HTERT RPE-1 (cell line): ENCODE measurements around the gene NATD1.

Experiments used
- in situ Hi-C: fragments of 300-500 bp; cut with MboI; formaldehyde crosslinking; loops from 4 replicates; pipeline ENCODE4 v1.14.3; 2020; ENCODE audit warnings: low sequenced_read_pairs

The NATD1 gene

GRCh38 chr17:21275579-21276263 is 22.5 kb upstream of the NATD1 start:
- in situ Hi-C loops: no loop called here

DNA sequence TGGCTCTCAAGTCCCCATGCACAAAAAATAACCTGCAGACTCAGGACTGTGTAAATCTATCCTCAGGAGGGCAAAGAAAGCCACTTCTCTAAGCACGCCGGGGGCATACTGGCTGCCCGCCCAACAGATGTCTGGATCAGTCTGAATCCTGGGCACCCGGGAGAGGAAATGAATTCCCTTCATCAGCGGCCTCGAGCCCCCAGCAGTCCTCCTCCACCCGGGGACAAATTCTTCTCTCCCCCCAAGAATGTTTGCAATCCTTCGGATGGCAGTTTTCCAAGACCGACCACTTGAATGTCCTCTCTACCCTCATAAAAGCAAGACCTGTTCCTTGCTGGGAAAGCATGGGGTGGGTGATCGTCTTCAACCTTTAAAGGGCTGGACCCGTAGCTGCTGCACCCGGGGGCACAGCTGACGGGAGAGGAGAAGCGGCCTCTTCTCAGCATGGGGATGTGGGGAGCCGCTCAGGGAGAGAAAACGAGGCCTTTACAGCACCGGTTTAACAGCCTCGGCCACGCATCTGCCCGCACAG is 21.9 kb upstream of the NATD1 start:
- in situ Hi-C loops: no loop called here

GRCh38 chr17:21272881-21273792 is 19.9 kb upstream of the NATD1 start:
- in situ Hi-C loops: no loop called here

DNA sequence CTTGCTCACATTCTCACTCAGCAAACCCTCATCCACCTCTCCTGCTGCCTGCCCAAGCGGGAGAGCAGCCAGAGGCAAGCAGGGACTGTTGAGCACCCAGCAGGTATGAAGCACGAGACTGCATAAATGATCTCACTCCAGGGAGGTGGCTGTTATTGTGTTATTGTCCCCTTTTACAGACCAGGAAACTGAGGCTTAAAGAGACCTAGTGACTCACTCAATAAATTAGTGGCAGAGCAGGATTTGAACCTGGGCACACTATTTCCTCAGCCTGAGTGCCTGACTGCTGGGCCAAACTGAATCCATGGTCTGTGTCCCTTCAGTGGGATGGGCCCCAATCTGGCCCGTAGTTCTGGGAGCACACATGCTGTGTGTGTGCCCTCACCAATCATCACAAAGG is 19.0 kb upstream of the NATD1 start:
- in situ Hi-C loops: no loop called here

GRCh38 chr17:21271454-21272183 is 18.4 kb upstream of the NATD1 start:
- in situ Hi-C loops: no loop called here

DNA sequence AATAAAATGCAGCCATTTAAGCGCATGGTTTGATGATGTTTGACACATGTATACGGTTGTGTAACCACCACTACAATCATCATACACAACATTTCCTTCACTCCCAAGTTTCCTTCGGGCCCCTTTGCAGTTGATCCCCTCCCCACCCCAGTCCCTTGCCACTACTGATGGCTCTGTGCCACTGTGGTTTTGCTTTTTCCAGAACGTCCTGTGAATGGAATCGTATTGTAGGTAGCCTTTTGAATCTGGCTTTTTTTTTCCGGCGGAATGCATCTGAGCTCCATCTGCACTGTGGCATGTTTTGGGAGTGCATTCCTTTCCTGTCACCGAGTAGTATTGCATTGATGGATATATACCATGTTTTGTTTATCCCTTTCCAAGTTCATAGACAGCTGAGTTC is 16.2 kb upstream of the NATD1 start:
- in situ Hi-C loops: no loop called here

GRCh38 chr17:21268596-21269188 is 15.5 kb upstream of the NATD1 start:
- in situ Hi-C loops: no loop called here

DNA sequence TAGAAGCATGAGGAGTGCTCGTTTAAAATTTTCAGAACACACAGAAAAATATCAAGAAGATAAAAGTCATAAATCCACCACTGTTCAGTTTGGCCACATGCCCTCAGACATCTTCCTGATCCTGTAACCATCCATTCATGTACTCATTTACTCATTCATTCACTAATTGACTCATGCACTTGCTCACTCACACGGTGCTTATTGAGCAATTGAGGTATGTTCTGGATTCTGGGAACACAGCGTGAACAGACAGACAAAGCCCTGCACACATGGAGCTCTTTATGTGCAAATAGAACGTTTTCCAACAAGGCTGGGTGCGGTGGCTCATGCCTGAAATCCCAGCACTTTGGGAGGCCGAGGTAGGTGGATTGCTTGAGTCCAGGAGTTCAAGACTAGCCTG is 10.2 kb upstream of the NATD1 start:
- in situ Hi-C loops: no loop called here

GRCh38 chr17:21262259-21262993 is 9.2 kb upstream of the NATD1 start:
- in situ Hi-C loops: no loop called here

DNA sequence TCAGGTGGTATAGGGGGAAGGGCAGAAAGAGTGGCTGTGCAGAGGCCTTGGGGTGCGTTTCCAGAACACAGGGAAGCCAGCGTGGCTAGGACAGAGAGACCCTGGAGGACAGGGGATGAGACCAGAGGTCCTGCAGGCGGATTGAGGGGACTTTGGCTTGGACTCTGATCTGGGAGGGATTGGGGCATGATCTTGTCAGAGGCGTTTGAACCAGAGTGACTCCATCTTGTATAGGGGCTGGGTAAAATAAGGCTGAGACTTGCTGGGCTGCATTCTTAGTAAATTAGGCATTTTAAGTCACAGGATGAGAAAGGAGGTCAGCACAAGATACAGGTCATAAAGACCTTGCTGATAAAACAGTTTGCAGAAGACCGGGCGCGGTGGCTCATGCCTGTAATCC is 5.4 kb upstream of the NATD1 start:
- in situ Hi-C loops: no loop called here

DNA sequence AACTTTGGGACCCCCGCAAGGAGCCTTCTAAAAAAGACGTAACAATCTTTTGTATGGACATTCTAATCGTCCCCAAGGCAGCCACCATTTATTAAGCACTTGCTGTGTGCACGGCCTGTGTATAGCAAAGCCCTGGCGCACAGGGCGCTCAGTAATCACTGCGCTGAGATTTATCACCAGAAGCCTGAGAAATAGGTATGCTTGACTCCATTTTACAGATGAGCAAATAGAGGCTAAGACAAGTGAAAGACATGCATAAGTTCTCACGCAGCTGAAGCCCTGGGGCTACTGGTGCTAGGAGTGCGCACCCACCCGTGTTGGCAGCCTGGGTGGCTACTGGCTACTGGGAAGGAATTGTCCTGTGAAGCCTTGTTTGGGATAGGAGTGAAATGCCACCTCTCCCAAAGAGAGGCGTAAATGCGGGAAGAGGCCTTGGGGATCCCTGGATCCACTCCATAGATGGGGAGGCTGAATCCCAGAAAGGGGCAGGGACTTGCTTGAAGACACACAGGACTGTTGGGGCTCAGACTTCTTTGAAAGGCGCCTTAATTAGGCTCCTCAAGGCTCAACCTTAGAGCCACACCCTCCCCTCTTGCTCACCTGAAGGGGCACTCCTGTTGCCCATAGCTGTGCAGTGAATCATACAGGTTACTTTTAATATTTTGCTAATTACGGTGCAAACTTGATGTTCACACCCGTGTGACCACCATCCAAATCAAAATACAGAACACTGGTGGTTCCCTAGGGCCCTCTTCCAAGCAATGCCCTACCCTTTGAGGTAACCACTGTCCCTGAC is 634 bp upstream of the NATD1 start:
- in situ Hi-C loops: no loop called here

DNA sequence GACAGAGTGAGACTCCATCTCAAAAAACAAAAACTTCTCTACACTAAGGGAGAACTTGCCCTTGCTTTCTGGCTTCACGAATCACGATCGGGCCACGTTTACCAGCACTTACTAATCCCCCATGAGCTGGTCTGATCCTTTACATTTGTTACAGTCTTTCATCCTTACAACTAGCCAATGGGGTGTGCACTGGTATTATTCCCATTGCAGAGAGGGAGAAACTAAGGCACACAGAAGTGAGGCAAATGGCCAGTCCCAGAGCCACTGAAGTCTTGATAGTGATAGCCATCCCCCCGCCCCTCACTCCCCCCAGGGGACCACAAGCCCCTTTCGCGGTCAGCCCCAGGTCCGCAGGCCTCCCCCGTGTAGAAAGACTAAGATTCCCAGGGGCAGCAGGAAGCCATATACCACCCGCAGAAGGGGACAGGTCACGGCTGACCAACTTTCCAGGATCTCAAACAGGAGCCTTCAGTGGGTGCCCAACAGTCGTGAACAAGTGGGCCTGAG is 868 bp downstream of the NATD1 start:
- in situ Hi-C loops: no loop called here

- in situ Hi-C loops: no loop called here
Observed at GRCh38 chr17:21251337-21252010, 1.7 kb downstream of the NATD1 start.

DNA sequence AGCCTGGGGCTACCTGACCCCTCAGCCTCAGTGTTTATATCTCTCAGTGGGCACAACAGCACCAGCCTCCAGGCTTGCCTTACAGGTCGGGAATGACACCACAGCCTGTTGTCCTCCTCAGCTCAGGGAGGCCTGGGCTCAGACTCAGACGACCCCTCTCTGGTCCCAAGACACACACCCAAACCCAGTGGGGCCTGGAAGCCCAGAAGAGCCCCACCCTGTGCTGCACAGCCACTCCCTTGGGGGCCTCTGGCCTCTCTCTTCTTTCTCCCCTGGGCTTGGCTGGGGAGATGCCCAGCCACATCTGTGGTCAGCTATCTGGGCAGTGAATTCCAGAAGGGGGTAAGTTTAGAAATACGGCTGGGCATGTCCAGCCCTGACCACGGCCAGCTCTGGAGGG is 2.4 kb downstream of the NATD1 start:
- in situ Hi-C loops: no loop called here

DNA sequence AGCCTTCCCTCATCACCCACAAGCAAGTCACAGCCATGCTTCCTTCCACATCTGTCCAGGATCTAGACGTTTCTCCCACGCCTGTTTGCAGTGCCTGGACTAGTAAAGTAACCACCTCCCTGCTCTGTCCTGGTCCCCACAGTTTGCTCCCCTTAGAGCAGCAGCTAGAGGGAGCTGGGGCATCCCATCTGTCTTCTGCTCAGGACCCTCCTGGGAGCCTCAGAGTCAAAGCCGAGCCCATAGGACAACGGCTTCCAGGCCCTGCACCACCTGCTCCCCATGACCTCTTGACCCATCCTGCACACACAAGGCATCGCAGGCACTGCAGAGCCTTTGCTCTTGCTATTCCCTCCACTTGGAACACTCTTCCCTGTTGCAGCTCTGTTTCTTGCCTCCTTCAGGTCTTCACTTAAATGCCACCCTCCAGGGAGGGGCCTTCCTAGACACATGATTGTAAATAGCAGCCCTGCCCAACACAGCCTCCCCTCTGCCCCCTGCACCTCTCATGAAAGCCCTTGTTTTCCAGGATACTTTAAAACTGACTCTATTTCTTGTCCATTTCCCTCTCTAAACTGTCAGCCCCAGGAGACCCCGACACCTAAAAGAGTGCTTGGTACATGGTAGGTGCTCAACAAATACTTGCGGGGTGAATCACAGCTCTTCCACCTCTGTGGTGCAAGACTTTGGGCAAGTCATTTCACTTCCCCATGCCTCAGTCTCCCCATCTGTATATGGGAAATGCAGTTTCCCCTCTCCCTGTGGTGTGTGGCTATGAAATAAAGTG is 3.1 kb downstream of the NATD1 start:
- in situ Hi-C loops: no loop called here

DNA sequence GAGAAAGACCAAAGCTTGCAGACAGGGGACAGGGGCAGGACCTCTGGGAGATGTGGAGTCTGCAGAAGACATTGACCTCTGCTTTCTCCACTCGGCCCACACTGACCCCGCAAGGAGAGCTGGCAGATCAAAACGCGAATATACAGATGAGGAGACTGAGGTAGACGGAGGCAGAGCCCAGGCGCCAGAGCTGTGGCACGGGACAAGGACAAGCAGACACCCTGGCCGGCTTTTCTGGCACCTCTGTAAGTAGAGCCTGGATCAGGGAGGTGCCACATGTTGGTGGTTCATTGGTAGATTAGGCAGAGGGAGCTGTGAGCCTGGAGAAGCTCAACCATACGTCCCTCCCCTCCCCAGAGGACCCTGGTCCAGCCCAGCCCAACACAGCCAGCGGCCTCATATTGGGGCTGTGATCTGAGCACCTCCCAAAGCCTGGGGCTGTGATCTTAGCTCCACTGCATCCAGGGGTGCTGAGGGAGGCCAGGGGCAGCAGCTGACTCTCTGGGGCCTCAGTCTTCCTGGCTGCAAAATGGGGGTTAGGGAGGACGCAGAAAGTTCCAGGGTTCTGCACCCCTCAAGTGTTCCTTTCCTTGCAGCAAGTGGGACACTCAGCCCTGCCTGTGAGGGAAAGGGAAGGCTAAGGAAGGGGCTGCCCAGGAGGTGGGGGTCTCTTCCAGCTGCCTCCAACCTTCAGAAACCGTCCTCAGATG is 4.0 kb downstream of the NATD1 start:
- in situ Hi-C loops: no loop called here

DNA sequence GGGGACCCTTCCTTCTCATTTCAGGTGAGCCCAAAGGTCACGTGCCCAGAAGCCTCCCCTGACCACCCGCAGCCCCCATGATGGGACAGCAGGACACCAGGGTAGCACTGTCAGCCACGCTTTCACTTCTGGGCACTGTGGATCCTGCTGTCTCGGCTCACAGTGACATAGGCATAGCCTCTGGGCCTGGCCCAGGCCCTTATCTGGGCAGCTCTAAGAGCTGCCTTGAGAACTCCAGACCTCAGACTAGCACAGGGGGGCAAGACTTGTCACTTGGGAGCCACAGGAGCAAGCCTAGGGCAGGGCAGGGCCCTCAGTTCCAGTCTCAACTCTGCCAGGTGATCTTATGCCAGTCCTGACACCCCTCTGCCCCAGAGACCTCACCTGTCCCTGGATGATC is 4.7 kb downstream of the NATD1 start:
- in situ Hi-C loops: no loop called here
